Activated T-cell treated with anti-CD3 and anti-CD28 coated beads, Interleukin-2, amount 50 U/mL, for 48 hours (primary cell): ENCODE results near the gene SLC31A2.
"Not testable (repeated sequence)": the region's sequence is repeated elsewhere in the genome, so short reads cannot be mapped to it uniquely, and the experiment has no call there.

ENCODE experiments used
- DNase-seq, 2 experiments: peaks; one replicate each; pipeline ENCODE4 v3.0.0-alpha.2; 2020

The SLC31A2 gene

DNA sequence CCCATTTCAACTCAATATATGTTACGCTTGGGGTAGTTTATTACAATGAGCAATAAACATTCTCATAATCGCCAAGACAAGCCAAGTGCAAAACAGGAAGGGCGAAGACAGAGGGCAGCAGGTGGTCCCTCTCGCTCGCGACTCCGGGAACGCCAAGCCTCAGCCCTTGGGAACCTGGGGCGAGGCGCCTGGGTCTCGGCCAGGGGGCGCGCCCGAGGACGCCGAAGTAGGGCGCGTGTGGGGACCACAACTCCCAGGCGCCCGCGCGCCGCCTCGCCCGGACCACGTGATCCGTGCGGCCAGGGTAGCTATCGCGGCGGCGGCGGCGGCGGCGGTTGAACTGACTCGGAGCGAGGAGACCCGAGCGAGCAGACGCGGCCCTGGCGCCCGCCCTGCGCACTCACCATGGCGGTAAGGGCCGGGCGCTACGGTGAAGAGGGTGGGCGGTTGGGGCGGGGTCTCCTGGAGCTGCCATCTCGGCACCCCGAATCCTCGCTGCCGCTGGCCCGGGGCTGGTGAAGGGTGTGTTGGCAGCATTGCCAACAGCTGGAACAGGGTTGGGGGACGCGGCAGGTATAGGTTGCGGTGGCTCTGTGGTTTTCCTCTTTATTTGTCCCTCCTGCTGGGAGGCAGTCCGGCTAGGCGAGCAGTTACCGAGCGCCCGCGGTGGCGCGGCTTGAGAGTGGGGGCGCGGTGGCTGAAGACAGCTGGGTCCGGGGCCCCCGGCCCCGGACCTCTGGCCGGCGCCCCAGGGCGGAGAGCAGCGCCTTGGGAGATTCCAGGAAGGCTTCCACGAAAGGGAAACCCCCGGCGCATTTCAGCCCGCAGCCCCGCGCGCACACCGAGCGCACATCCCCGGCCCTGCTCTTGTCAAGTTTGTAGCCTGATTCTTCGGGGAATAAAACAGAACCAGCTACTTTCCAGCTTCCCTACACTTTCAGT lies at the start of gene SLC31A2:
Gene SLC31A2, plus strand, starts transcription at position 338 of the 942 bp plus-strand sequence. Its CDS starts 68 bp downstream, at position 406.
- peak; percentile 91 to 93 for DNase-seq

- DNase-seq: not testable (repeated sequence)
Observed at GRCh38 chr9:113105345-113105744, 45.5 kb upstream of the SLC31A2 start.

DNA sequence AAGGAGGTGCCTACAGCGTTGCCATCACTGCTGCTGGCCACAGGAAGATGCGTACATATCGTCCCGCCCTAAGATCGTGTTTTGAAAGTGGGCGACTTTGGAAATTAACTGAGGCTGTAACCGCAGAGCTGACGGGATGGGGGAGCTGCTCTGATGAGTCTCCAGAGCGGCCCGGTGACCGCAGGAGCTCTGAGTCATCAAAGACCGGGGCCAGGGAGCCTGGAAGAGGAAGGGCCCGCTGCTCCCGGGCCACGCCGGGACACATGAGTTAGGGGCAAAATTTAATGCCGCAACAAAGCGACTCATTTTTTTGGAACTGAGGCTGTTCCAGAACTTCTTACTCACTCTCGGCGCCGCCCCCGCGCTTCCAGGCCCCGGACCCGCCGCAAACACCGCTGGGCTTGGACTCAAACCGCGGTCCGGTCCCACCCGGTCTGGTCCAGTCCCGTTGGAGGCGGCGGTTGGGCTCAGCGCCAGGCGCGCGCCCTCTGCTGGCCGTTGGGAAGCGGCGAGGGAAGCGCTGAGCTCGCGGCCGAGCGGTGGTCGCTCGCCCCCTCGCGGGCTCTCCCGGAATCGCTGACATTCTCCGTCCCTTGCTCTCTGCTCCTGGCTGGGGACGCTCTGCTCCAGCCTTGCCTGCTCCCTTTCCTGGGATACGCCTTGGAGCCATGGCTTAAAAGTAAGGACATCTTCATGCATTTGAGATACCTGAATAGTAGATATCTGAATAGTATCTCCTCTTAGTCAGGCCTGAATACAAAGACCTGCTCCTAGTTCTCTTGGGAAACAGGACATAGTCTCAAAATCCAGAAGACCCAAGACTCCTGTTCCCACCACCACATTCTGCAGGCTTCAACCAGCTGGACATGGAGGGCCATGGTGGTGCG lies 39.5 kb upstream of the SLC31A2 start:
- peak; percentile 48 to 50 for DNase-seq

- DNase-seq: peak in 1 of 2 experiments; percentile 18
Observed at GRCh38 chr9:113112706-113113510, 37.9 kb upstream of the SLC31A2 start.

DNA sequence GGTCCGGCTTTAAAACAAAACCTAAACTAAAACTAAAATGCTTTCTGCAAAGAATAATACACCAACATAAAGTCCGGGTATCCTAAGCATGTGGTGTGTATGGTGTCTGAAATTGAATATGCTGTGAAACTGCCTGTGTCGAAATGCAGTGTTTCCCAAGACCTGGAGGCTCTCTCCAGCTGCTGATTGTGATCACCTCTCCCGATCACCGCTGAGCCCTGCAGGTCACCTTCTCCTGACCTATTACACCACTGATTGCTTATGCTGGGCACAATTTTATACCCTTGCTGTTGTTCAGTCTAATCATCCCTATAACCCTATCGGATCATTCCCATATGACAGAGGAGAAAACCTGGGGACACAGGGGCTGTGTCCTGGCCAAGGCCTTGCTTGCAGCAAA lies 32.0 kb upstream of the SLC31A2 start:
- not testable (repeated sequence) for DNase-seq

DNA sequence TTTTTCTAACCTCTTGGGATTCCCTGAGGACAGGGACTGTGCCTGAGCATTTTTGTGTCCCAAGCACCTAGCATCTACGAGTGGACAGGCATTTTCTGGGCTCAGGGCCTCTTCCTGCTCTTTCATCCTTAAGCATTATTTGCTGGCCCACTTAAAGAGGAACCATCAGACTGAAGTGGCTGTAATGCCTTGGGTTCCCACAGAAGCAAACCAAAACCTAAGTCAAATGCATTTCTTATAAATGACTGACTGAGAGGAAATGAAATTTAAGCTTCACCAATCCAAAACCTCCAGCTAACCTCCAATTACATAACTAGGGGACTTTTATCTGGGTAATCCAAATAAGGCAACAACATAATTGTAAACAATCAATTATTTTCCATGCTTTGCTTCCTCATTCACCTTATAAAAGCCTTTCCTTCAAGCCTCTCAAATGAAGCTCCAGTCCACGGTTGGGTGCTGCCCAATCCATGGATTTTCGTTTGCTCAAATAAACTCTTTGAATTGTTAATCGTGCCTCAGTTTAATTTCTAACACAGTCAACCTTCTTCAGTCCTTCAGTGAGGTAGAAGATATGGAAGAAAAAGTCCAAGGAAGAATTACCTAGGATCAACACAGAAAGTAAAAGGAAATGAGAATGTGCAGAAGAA lies 25.3 kb upstream of the SLC31A2 start:
- DNase-seq: no peak

- DNase-seq: no peak
Observed at GRCh38 chr9:113129466-113129865, 21.3 kb upstream of the SLC31A2 start.

GRCh38 chr9:113129884-113130283 lies 20.9 kb upstream of the SLC31A2 start:
- DNase-seq: no peak

- DNase-seq: no peak
Observed at GRCh38 chr9:113131689-113132151, 19.1 kb upstream of the SLC31A2 start.

DNA sequence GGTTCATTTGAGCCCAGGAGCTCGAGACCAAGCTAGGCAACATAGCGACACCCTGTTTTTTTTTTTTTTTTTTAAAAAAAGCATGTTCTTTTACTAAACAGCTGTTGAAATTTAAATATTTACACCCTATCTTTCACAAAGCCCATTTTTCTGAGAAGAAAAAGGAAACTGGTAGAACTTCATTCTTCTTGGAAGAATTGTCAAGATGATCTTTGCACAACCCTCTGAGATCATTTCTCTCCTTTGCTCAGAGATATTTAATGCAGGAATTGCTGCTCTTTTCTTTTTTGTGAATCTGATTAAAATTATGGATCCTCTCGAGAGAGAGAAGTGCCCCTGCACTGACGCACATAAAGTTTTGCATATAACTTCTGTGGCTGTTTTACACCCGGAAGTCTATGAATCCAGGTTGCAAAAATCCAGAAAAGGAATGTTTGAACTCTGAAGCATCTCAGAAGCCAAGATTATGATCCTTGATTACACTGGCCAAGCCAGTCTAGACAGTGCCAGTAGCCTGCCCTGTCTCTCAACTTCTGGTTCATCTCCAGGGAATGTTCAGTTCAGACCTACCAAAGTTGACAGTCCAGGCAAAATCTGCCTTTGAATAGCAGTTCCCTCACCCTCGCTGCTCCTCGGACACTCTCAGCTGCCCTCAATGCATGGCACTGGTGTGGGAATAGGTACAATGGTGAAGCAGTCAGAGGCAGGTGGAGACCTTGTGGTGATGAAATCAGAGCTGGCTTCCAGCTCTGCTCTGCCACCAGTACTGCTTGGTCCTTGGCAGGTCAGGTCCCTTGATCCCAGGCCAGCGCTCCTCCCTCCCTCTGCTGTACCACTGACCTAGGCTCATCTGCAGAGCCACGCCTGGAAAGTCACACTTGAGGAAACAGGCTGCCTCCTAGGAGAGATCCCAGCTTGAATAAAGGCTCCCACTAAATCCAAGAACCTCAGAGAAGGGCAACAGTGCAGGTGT lies 13.3 kb upstream of the SLC31A2 start:
- no peak for DNase-seq

GRCh38 chr9:113138760-113139159 lies 12.0 kb upstream of the SLC31A2 start:
- DNase-seq: no peak

- DNase-seq: no peak
Observed at GRCh38 chr9:113139225-113139829, 11.5 kb upstream of the SLC31A2 start.

DNA sequence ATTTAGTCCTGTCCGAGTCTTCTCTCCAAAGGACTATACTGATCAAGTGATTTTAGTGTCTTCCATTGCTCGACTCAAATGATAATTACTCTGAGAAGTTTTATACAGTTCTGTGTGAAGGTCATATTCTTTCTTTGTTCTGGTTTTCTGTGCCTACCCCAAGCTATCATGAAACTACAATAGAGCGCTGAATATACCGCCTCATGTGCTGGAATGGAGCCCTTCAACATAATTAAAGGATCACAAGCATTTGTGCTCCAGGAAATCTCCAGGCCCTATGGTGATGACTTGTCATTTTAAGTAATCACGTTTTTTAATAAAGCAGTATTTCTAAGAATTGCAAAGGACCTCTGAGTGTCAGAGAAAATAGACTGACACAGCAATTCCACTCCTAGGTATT lies 10.9 kb upstream of the SLC31A2 start:
- no peak for DNase-seq

DNA sequence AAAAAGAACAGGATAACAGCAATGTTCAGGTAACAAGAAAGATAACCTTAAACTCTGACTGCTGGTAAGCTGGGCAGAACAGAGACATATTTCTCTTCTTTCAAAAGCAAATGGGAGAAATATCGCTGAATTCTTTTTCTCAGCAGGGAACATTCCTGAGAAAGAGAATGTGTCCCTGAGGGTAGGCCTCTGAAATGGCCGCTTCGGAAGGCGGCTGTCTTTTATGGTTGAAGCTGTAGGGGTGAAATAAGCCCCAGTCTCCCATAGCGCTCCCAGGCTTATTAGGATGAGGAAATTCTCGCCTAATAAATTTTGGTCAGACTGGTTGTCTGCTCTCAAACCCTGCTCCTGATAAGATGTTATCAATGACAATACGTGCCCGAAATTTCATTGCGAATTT lies 9.9 kb upstream of the SLC31A2 start:
- DNase-seq: not testable (repeated sequence)

- no peak for DNase-seq
Observed at GRCh38 chr9:113143432-113144227, 7.2 kb upstream of the SLC31A2 start.

GRCh38 chr9:113148372-113148705 lies 2.5 kb upstream of the SLC31A2 start:
- no peak for DNase-seq

DNA sequence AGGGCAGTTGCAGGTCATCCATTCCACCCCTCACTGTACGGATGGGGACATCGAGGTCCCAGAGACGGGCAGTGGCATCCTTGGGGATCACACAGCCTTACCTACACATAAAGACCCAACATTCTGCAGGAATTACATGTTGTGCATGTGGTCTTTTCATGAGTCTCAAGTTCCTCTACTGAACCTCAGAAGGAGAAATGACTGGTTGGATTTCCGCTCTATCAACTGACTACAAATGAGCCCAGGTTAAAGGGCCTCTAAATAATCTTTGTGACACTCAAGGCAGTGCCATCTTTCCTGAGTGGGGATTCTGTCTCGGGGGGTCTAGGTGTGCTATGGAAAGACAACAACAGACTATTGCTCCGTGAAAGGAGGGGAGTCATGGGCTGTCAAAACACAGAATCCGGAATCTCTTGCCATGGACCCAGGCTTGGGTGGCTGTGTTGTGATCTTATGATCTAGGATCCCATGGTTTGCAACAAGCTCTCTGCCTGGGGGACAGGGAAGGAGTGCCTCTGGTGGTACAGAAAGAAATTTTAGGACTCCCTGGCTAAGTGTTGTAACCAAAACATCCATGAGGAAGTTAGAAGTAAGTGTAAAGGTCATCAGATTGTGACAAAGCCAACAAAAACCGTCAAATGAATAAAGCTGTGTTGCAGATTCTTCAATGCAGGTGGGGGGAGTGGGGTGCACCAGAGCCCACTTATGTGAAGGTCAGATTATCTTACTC lies 1.9 kb upstream of the SLC31A2 start:
- no peak for DNase-seq

DNA sequence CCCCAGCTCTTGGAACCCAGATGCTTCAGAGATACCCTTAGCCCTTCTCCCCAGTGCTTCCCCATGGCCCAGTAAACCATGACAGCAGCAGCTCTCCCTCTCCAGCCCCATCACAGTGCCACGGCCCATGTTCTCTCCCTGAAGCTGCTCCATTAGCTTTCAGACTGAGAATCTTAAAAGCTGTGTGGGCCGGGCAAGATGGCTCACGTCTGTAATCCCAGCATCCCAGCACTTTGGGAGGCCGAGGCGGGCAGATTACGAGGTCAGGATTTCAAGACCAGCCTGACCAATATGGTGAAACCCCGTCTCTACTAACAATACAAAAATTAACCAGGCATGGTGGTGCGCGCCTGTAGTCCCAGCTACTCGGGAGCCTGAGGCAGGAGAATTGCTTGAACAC lies 1.2 kb upstream of the SLC31A2 start:
- not testable (repeated sequence) for DNase-seq
